Peyer's patch (tissue), 4 donors: ENCODE data around the gene GALNT1. TPM values are rescaled to one million over a fixed set of nuclear protein-coding genes. Genes with fewer than 3 reads are reported as not detected.

Source experiments
- DNase-seq, 3 donors: peaks; one replicate each; pipeline ENCODE4 v3.0.0-alpha.2; 2017 to 2019
- H3K27ac ChIP-seq, 4 donors: fragments of 200-600 bp; sonication (generic); one replicate each; pipeline ENCODE4 v1.5.1; 2016 to 2019
- H3K27me3 ChIP-seq, 2 donors: fragments of 200-600 bp; sonication (generic); one replicate each; pipeline ENCODE4 v1.5.1; 2019
- H3K36me3 ChIP-seq, 3 donors: fragments of 200-600 bp; sonication (generic); one replicate each; pipeline ENCODE4 v1.5.1; 2016 to 2019
- H3K4me1 ChIP-seq, 4 donors: fragments of 200-600 bp; sonication (generic); one replicate each; pipeline ENCODE4 v1.5.1; 2016 to 2019
- H3K4me3 ChIP-seq, 4 donors: fragments of 200-600 bp; sonication (generic); 1 replicate in 3 of 4; 2 replicates in 1 of 4; pipeline ENCODE4 v1.5.1; 2016 to 2019; ENCODE audit warnings: mild to moderate bottlenecking in 1 of 4
- H3K9me3 ChIP-seq, 4 donors: fragments of 200-600 bp; sonication (generic); one replicate each; pipeline ENCODE4 v1.5.1; 2016 to 2019; ENCODE audit warnings: mild to moderate bottlenecking in 1 of 4
- CTCF ChIP-seq, 6 experiments: fragments of 450-650 bp in 4 of 6; fragments of 200-600 bp in 2 of 6; sonication (generic) in 1 of 6; IDR thresholded peaks; one replicate each; pipeline ENCODE4 v1.5.1; 2017 to 2019; ENCODE audit warnings: antibody characterized with exemption in 6 of 6, mild to moderate bottlenecking in 3 of 6, moderate library complexity in 1 of 6
- POLR2A ChIP-seq, 2 donors: fragments of 450-650 bp; IDR thresholded peaks; one replicate each; pipeline ENCODE4 v1.5.1; 2017; ENCODE audit warnings: antibody characterized with exemption in 2 of 2, mild to moderate bottlenecking in 2 of 2, moderate library complexity in 2 of 2
- total RNA-seq, 4 donors: library from RNA; depleted of rRNA; stranded (reverse); fragments of >200 nt; gene quantifications; one replicate each; pipeline ENCODE4 v1.1.0, GENCODE V29; 2016

The GALNT1 gene
- total RNA-seq, 4 donors from 2014 or later = 30.5 to 87.6 (median 70.7) TPM

GRCh38 chr18:35689728-35690127 is 108.2 kb downstream of the GALNT1 start:
- Histone ChIP-seq H3K4me1 (no peaks in the 10 kb centered on the region), H3K27me3 (no peaks in the 10 kb centered on the region), H3K9me3 (no peaks in the 10 kb centered on the region), H3K27ac (no peak overlapping the region), H3K36me3 (peaks cover 0 to 27% (median 0%) of the 10 kb centered on the region in 3 donors), H3K4me3 (no peak overlapping the region)
- TF ChIP-seq CTCF (IDR thresholded peaks at IDR 0.05) (no peak), POLR2A (IDR thresholded peaks at IDR 0.05) (no peak)
- no peak for DNase-seq

DNA sequence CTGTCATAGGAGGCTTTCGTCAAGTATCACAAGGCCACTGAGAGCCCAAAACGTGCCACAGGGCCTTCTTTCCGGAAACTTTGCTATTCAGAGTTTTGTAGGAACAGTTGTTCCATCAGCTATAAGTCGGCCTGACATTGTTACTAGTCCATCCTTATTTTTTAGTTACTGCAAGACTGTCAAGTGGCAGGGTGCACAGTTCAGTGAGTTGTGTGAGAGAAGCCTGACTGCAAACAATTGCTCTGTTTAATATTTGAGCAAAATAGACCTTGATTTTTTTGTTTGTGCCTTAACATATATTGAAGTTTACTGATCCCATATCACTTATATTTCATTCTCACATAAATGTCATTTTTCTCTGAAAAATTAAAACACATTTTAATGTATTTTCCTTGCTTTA is 110.1 kb downstream of the GALNT1 start:
- Histone ChIP-seq H3K27me3 (no peaks in the 10 kb centered on the region), H3K4me3 (no peak overlapping the region), H3K27ac (no peak overlapping the region), H3K36me3 (peaks cover 0 to 22% (median 0%) of the 10 kb centered on the region in 3 donors), H3K9me3 (no peaks in the 10 kb centered on the region), H3K4me1 (no peaks in the 10 kb centered on the region)
- DNase-seq = no peak
- TF ChIP-seq CTCF (IDR thresholded peaks at IDR 0.05) = no peak
- no peak for TF ChIP-seq POLR2A (IDR thresholded peaks at IDR 0.05)

GRCh38 chr18:35692866-35693265 is 111.3 kb downstream of the GALNT1 start:
- Histone ChIP-seq H3K4me1 (no peaks in the 10 kb centered on the region), H3K27me3 (no peaks in the 10 kb centered on the region), H3K4me3 (no peak overlapping the region), H3K9me3 (no peaks in the 10 kb centered on the region), H3K27ac (no peak overlapping the region), H3K36me3 (peaks cover 0 to 22% (median 0%) of the 10 kb centered on the region in 3 donors)
- no peak for DNase-seq
- TF ChIP-seq CTCF (IDR thresholded peaks at IDR 0.05) (no peak), POLR2A (IDR thresholded peaks at IDR 0.05) (no peak)

DNA sequence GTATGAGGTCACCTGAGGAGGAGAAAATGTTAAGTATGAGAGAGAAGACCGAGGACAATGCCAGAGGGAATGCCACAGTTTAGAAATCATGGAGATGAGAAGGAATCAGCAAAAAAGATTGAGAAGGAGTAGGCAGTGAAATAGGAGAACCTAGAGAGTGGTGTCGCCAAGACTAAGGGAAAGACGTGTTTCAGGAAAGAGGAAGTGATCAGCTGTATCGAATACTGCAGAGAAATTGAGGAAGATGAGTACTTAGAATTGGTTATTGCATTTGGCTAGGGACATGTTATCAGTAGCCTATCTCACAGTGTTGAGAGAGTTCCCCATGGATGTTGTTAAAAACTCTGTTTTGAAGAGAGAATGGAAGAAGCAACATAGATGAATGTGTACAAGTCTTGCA is 112.3 kb downstream of the GALNT1 start:
- no peak overlapping the region for H3K27ac ChIP-seq
- no peaks in the 10 kb centered on the region for H3K4me1 ChIP-seq
- H3K4me3 ChIP-seq = no peak overlapping the region
- TF ChIP-seq POLR2A (IDR thresholded peaks at IDR 0.05) (no peak), CTCF (IDR thresholded peaks at IDR 0.05) (no peak)
- DNase-seq = no peak
- H3K36me3 ChIP-seq = peaks cover 0 to 25% (median 0%) of the 10 kb centered on the region in 3 donors
- no peaks in the 10 kb centered on the region for H3K27me3 ChIP-seq
- no peaks in the 10 kb centered on the region for H3K9me3 ChIP-seq

DNA sequence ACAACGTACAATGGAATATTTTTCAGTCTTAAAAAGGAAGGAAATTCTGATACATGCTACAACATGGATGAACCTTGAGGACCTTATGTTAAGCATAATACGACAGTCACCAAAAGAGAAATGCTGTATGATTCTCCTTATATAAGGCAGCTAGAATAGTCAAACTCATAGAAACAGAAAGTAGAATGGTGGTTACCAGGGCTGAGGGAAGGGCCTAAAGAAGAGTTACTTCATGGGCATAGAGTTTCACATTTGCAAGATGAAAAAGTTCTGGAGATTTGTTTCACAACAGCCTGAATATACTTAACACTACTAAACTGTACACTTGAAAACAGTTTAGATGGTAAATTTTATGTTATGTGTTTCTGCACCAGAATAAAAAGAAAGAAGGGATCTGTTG is 113.3 kb downstream of the GALNT1 start:
- TF ChIP-seq POLR2A (IDR thresholded peaks at IDR 0.05) (no peak), CTCF (IDR thresholded peaks at IDR 0.05) (no peak)
- Histone ChIP-seq H3K4me3 (no peak overlapping the region), H3K36me3 (peaks cover 0 to 33% (median 0%) of the 10 kb centered on the region in 3 donors), H3K27ac (no peak overlapping the region), H3K27me3 (no peaks in the 10 kb centered on the region), H3K4me1 (no peaks in the 10 kb centered on the region), H3K9me3 (no peaks in the 10 kb centered on the region)
- no peak for DNase-seq

DNA sequence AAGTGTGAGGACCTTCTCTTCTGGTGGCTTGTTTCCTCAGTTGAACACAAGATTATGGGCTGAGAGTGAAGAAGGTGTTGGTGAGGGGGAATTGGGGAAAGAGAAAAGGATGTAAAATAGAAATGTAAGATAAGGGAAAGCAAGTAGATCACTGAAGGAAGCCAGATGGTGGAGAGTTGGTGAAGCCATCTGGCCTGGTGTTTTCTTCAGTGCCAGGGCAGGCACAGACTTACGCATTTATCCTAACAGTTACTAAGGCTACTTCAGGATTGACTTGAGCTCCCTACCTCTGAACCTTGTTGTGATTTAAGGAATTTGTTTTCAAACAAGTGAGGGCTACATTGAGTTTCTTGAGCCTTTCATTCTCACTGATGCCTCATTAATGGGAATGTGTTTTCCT is 113.8 kb downstream of the GALNT1 start:
- H3K36me3 ChIP-seq = peaks cover 0 to 37% (median 0%) of the 10 kb centered on the region in 3 donors
- no peaks in the 10 kb centered on the region for H3K4me1 ChIP-seq
- H3K9me3 ChIP-seq = no peaks in the 10 kb centered on the region
- DNase-seq = no peak
- H3K4me3 ChIP-seq = no peak overlapping the region
- H3K27me3 ChIP-seq = no peaks in the 10 kb centered on the region
- no peak for TF ChIP-seq CTCF (IDR thresholded peaks at IDR 0.05)
- no peak for TF ChIP-seq POLR2A (IDR thresholded peaks at IDR 0.05)
- no peak overlapping the region for H3K27ac ChIP-seq
